ENCODE measurements around the gene OXTR. TPM values are rescaled to one million over a fixed set of nuclear protein-coding genes. Genes with fewer than 3 reads are reported as not detected.

The OXTR gene
- total RNA-seq, 1 experiment from 2014 or later = 3.6 TPM

GRCh38 chr3:8734137-8734878, 35.1 kb downstream of the OXTR start:
- H3K9me3 Mint-ChIP-seq = no peaks in the 10 kb centered on the region
- H3K36me3 Mint-ChIP-seq = no peaks in the 10 kb centered on the region
- no peak overlapping the region for H3K4me3 Mint-ChIP-seq
- no peak for TF ChIP-seq ZBTB21 (CRISPR knock-in tag; IDR thresholded peaks at IDR 0.05; ENCODE audit: borderline replicate concordance)
- ATAC-seq = no peak
- ChIA-PET POLR2A (no interaction called here), CTCF (interaction anchor here (0.8 to 2.6 kb wide), 3 partner anchors 8 to 70 kb away, joined by 3 to 12 read pairs (median 7); partner anchors contain the start of gene OXTR)
- H3K27me3 Mint-ChIP-seq (ENCODE audit: low read depth) = peaks cover 35% of the 10 kb centered on the region
- DNase-seq (ENCODE audit: low spot score) = no peak
- H3K4me1 Mint-ChIP-seq = peaks cover 8% of the 10 kb centered on the region
- no peak overlapping the region for H3K27ac Mint-ChIP-seq

- no peak within 1 kb of the TSS for H3K27ac Mint-ChIP-seq
- no peak for TF ChIP-seq AR (CRISPR knock-in tag; IDR thresholded peaks at IDR 0.05)
- TF ChIP-seq NR1H2 (CRISPR knock-in tag; IDR thresholded peaks at IDR 0.05) = no peak
- no peak for TF ChIP-seq CREB1 (CRISPR knock-in tag; IDR thresholded peaks at IDR 0.05)
- TF ChIP-seq HMGXB4 (CRISPR knock-in tag; IDR thresholded peaks at IDR 0.05) = no peak
- TF ChIP-seq MAX (CRISPR knock-in tag; IDR thresholded peaks at IDR 0.05) = no peak
- no peak for TF ChIP-seq ESRRA (CRISPR knock-in tag; IDR thresholded peaks at IDR 0.05; ENCODE audit: borderline replicate concordance)
- no peak for TF ChIP-seq E2F1 (CRISPR knock-in tag; IDR thresholded peaks at IDR 0.05)
- TF ChIP-seq ATF1 (CRISPR knock-in tag; IDR thresholded peaks at IDR 0.05) = no peak
- no peak for TF ChIP-seq USF2 (CRISPR knock-in tag; IDR thresholded peaks at IDR 0.05)
- no peak for TF ChIP-seq TEAD1 (CRISPR knock-in tag; IDR thresholded peaks at IDR 0.05)
- TF ChIP-seq TP53 (CRISPR knock-in tag; IDR thresholded peaks at IDR 0.05) = no peak
- peaks cover 39% of the 10 kb centered on the region for H3K27me3 Mint-ChIP-seq (ENCODE audit: low read depth)
- H3K36me3 Mint-ChIP-seq = no peaks in the 10 kb centered on the region
- ATAC-seq = no peak
- H3K9me3 Mint-ChIP-seq = no peaks in the 10 kb centered on the region
- peaks cover 11% of the 10 kb centered on the region for H3K4me1 Mint-ChIP-seq
- H3K4me3 Mint-ChIP-seq = no peak within 1 kb of the TSS
- CTCF ChIA-PET = interaction anchor here (1.0 to 5.0 kb wide), 5 partner anchors 8 to 70 kb away, joined by 4 to 25 read pairs (median 8); partner anchors contain the start of gene OXTR
- DNase-seq (ENCODE audit: low spot score) = no peak
- POLR2A ChIA-PET = no interaction called here
Measured at GRCh38 chr3:8733332-8734094, 35.9 kb downstream of the OXTR start, which contains the start of gene CAV3. Gene CAV3, plus strand, starts transcription at chr3:8733802. Its CDS starts 75 bp downstream, at chr3:8733877.

- DNase-seq (ENCODE audit: low spot score) (no peak), ATAC-seq (peak; percentile 79)
- Mint-ChIP-seq H3K36me3 (no peaks in the 10 kb centered on the region), H3K4me3 (no peak overlapping the region), H3K4me1 (peaks cover 11% of the 10 kb centered on the region), H3K9me3 (no peaks in the 10 kb centered on the region), H3K27me3 (ENCODE audit: low read depth) (peaks cover 44% of the 10 kb centered on the region), H3K27ac (no peak overlapping the region)
- CTCF ChIA-PET = interaction anchor here (0.9 to 5.0 kb wide), 8 partner anchors 8 to 69 kb away, joined by 4 to 25 read pairs (median 6); partner anchors contain the start of gene OXTR
- POLR2A ChIA-PET = interaction anchor here (0.5 kb wide), 1 partner anchor 1049 kb away, joined by 4 read pairs; no protein-coding TSS in a partner anchor
- TF ChIP-seq CDX4 (CRISPR knock-in tag; IDR thresholded peaks at IDR 0.05; ENCODE audit: borderline replicate concordance) (no peak), NR3C1 (CRISPR knock-in tag; conservative IDR thresholded peaks at IDR 0.05; ENCODE audit: low read depth) (no peak), PRDM15 (CRISPR knock-in tag; IDR thresholded peaks at IDR 0.05) (no peak), JAZF1 (CRISPR knock-in tag; IDR thresholded peaks at IDR 0.05) (no peak)
Measured at GRCh38 chr3:8732413-8732812, 37.0 kb downstream of the OXTR start.
